GM20000 (cell line): ENCODE measurements around the gene SIRPD.
"Not testable (repeated sequence)": the region's sequence is repeated elsewhere in the genome, so short reads cannot be mapped to it uniquely, and the experiment has no call there.

Source experiments
- DNase-seq: peaks from one replicate; pipeline ENCODE4 v3.0.0; 2012; ENCODE audit warnings: low spot score
- TF ChIP-seq, protein P1 (sequence below): IDR thresholded peaks from 2 replicates; pipeline ENCODE4 v1.5.1; 2012; ENCODE audit warnings: mild to moderate bottlenecking, control low read depth; ENCODE audit errors: extremely low read depth, missing control alignments

Gene SIRPD

DNA sequence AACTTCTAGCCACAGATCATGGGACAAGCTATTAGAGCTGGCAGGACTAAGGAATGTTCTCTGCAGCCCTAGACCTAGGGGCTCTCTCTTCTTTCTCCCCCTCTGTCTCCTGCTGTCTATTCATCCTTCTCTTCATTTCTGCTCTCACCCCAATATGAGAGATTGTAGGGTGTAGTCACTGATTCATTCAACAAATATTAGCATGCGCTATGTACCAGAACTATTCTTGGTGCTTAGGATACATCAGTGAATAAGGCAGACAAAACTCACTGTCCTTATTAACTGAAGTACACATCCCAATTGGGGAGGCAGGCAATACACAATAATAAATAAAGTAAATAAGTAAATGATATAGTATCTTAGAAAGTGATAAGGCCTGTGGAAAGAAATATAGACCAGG lies 51.6 kb downstream of the SIRPD start:
- no peak for DNase-seq
- TF ChIP-seq, protein P1, sequence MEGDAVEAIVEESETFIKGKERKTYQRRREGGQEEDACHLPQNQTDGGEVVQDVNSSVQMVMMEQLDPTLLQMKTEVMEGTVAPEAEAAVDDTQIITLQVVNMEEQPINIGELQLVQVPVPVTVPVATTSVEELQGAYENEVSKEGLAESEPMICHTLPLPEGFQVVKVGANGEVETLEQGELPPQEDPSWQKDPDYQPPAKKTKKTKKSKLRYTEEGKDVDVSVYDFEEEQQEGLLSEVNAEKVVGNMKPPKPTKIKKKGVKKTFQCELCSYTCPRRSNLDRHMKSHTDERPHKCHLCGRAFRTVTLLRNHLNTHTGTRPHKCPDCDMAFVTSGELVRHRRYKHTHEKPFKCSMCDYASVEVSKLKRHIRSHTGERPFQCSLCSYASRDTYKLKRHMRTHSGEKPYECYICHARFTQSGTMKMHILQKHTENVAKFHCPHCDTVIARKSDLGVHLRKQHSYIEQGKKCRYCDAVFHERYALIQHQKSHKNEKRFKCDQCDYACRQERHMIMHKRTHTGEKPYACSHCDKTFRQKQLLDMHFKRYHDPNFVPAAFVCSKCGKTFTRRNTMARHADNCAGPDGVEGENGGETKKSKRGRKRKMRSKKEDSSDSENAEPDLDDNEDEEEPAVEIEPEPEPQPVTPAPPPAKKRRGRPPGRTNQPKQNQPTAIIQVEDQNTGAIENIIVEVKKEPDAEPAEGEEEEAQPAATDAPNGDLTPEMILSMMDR: no peak

DNA sequence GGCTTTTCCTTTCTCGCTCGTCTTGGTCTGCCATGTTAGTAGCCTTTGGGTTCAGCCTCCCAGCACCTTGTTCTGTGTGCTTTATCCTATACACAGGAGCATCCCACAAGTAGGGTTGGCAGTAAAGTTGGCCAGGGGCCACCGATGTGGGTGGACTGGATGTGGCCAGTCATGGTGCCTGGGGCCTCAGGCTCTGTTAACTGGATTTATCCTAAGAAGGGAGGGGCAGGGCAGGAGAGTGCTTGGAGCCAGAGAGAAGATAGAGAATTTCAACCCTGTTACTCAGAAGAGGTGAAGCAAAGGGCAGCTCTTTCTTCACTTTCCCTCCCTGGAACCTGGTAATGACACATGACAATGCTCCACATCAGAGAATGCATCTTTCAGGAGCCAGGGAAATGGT lies 52.1 kb downstream of the SIRPD start:
- DNase-seq: no peak
- TF ChIP-seq, protein P1: no peak

DNA sequence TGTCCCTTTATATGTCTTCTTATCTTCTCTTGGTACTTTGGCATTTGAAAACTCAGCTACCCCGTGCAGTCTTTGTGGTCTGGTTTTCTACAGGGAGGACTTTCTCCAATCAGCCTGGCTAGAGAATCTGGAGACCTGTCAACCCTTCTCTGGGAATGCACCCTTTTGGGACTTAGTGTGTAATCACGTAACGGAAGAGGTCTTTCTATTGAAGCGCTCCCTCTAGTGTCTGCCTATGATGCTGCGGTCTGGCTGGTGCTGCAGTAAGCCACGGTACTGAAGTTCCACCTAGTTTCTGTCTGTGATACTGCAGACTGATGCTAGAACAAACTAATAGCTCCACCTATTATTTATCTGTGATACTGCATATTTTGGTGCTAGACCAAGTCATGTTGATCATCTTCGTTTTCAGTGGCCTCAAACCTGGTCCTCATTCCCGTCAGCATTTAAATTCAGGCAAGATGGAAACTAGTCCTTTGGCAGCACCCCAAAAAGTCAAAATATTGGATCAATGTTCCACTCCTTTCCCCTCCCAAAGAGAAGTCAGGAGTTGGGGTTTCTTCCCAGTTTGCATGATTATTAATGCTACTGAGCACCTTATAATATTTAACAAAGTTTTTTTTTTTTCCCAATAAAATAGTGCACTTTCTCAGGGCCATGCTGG lies 53.8 kb downstream of the SIRPD start:
- DNase-seq: peak; percentile 81
- TF ChIP-seq, protein P1: peak; percentile 85

DNA sequence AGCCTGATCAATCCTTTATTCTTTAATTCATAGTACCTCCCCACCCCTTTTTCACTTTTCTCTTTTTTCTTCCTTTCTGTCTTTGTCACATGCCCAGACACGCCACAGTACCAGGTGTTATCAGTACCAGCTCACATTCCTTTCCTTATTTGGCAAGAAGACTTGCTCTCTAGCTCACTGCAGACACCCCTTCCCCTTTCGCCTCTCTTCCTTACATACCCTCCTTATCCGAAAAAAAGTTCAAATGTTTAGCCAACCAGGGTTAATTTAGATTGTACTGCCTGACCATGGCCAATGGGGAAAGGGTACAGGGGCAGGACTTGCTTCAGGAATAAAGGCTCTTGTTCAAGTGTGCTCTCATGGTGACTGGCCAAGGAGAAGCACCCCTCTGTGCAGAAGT lies 57.0 kb downstream of the SIRPD start:
- no peak for DNase-seq

DNA sequence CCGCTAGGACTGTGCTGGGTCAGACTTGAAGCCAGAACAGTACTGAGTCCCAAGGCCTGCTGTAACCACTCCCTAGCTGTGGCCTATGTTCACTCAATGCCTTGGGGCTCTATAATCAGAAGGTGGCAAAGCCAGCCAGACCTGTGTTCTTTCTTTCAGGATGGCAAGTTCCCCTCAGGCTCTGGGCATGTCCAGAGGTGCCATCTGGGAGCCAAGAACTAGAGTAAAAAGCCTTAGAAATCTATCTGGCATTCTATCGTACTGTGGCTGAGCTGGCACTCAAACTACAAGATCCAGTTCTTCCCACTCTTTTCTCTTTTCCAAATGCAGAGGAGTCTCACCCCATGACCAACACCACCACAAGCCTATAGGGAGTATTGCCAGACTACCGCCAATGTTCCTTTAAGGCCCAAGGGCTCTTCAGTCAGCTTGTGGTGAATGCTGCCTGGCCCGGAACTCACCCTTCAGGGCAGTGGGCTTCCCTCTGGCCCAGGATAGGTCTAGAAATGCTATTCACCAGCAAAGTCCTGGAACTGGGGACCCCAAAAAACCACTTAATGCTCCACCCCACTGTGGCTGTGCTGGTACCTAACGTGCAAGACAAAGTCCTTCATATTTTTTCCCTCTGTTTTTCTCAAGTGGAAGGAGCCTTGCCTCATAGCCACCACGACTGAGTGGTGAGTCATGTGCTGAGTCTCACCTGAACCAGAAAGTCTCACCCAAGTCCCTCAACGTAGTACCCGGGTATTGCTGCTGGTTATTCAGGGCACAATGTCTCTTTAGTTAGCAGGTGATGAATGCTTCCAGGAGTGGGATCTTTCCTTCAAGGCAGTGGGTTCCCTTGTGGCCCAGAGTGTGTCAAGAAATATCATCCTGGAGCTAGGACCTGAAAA lies 57.7 kb downstream of the SIRPD start:
- DNase-seq: no peak
- TF ChIP-seq, protein P1: no peak

More for the DNA sequence above, 57.0 kb downstream of the SIRPD start:
- TF ChIP-seq, protein P1: no peak

DNA sequence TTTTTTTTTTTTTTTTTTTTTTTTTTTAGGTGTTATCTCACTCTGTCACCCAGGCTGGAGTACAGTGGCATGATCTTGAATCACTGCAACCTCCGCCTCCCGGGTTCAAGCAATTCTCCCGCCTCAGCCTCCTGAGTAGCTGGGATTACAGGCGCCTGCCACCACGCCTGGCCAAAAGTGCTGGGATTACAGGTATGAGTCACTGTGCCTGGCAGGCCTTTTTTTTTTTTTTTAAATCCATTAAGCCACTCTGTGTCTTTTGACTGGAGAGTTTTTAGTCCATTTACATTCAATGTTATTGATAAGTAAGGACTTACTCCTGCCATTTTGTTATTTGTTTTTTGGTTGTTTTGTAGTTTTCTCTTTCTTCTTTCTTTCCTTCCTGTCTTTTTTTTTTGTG lies 60.1 kb downstream of the SIRPD start:
- not testable (repeated sequence) for DNase-seq

DNA sequence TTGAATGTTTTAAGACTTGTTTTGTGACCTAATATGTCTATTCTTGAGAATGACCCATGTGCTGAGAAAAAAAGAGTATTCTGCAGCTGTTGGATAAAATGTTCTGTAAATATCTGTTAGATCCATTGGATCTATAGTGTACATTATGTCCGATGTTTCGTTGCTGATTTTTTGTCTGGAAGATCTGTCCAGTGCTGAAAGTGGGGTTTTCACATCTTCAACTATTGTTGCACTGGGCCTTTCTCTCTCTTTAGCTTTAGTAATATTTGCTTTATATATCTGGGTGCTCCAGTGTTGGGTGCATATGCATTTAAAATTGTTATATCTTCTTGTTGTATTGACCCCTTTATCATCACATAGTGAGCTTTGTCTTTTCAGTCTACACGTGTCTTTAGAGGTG lies 60.6 kb downstream of the SIRPD start:
- TF ChIP-seq, protein P1: no peak
- DNase-seq: no peak

DNA sequence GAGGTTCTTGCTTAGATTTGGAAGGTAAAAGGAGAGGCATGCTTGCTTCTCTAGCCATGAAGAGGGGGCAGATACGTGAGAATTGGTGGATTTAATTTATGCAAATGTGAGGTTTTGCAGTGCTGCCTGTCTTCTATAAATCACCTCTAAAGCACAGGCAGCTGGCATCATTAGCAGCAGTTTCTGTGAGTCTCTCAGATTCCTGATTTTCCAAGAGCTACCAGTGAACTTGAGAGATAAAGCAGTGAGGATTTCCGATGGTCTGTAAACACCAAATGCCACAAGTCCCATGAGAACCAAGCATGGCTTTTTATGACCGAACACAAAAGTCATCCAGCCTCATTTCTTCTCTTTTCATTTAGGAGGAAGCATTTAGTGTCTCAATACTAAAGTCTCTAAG lies 63.1 kb downstream of the SIRPD start:
- DNase-seq: no peak
- TF ChIP-seq, protein P1: no peak
